Stimulated activated CD4-positive, alpha-beta T cell treated with anti-CD3 and anti-CD28 coated beads, Interleukin-1b, Interleukin-23, amount 100 ng/mL, for 4 hours (primary cell): ENCODE data around the gene DPY19L3.
"Not testable (repeated sequence)": the region's sequence is repeated elsewhere in the genome, so short reads cannot be mapped to it uniquely, and the experiment has no call there.

Experiments used
- DNase-seq, 2 donors: peaks; one replicate each; pipeline ENCODE4 v3.0.0-alpha.2; 2020; ENCODE audit warnings: low read depth in 2 of 2

The DPY19L3 gene

DNA sequence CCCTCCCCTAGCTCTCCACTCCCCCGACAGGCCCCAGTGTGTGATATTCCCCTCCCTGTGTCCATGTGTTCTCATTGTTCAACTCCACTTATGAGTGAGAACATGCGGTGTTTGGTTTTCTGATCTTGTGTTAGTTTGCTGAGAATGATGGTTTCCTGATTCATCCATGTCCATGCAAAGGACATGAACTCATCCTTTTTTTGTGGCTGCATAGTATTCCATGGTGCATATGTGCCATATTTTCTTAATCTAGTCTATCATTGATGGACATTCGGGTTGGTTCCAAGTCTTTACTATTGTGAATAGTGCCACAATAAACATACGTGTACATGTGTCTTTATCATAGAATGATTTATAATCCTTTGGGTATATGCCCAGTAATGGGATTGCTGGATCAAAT is 106.9 kb downstream of the DPY19L3 start:
- not testable (repeated sequence) for DNase-seq

DNA sequence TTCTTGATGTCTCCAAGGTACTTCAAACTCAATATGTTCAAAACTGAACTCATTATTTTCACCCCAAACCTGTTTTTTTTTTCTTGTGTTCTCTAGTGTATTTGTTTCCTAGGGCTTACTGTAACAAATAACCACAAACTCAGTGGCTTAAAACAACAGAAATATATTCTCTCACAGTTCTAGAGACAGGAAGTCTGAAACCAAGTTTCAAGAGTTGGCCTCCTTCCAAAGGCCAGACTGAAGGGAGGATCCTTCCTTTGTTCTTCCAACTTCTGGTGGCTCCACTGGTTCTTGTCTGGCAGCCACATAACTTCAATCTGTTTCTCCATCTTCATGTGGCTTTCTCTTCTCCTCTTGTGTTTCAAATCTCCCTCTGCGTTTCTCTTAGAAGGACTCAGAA is 113.5 kb downstream of the DPY19L3 start:
- no peak for DNase-seq

DNA sequence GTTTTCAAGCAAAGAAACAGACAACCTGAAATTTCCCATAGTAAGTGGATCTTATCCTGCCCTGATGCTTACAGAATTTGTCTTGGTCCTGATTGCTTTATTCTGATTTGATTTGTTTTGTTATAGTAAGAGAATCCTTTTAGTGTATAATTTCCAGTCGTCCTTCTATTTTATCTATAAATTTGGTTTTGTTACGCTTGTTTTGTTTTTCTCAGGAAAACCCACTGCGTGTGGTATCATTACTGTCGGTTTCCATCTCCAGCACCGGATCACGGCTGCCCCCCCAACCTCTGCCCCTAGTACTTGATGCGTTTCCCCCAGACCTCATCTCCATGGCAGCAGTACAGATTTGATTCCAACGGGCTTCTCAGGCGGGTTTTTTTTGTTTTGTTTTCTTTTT is 117.4 kb downstream of the DPY19L3 start:
- DNase-seq, result no peak

DNA sequence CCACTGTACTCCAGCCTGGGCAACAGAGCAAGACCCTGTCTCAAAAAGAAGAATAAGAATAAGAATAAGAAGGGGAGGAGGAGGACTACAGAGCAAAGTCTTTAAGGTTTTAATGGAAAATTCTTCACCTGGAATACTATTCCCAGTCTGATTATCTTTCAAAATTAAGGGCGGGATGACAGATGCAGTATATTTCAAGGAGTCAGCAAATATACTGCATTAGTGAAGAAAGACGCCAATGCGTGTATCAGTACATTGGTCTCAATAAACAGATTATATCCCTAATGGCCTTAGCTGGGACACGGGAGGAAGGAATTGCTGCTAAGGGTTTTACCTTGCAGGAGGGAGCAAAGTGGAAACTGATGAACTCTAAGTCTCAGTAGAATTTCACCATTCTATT is 121.3 kb downstream of the DPY19L3 start:
- DNase-seq, result no peak

DNA sequence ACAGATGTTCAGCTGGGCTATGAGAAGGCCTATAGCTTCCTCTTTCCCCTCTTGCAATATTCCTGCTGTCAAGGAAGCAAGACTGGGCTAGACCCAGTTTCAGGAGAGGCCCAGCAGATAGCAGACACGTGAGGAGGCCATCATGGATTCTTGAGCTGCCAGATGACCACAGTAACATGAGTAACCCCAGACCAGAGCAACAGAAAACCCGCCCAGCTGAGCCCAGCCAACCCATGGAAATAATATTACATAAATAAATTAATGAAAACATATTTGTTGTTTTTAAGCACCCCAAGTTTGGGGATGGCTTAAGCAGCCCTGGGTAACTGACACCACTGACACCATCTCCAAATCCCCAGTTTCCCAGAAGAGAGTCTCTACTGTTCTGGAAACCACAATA is 125.2 kb downstream of the DPY19L3 start:
- no peak for DNase-seq

DNA sequence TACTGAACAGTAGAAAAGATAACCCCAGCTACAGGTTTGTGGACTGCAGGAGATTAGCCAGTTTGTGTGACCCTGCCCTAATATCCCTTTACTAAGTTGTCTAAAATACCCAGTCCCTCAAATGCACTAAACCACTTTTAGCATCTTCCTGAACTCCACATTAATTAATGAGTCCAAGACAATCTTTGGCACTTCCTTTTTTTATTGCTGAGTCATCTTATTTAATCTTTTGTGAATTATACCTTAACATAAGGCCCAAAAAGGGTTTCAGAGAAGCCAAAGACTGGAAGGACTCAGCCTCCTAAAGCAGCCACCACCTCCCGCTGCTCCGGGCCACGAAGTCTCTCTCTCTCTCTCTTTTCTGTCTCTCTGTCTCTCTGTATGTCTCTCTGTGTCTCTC is 126.7 kb downstream of the DPY19L3 start:
- no peak for DNase-seq
